ENCODE data around the gene FGFR3. TPM values are rescaled to one million over a fixed set of nuclear protein-coding genes. Genes with fewer than 3 reads are reported as not detected.

Gene FGFR3
- total RNA-seq, 4 donors from 2014 or later: 0.78 to 5.1 (median 1.6) TPM

DNA sequence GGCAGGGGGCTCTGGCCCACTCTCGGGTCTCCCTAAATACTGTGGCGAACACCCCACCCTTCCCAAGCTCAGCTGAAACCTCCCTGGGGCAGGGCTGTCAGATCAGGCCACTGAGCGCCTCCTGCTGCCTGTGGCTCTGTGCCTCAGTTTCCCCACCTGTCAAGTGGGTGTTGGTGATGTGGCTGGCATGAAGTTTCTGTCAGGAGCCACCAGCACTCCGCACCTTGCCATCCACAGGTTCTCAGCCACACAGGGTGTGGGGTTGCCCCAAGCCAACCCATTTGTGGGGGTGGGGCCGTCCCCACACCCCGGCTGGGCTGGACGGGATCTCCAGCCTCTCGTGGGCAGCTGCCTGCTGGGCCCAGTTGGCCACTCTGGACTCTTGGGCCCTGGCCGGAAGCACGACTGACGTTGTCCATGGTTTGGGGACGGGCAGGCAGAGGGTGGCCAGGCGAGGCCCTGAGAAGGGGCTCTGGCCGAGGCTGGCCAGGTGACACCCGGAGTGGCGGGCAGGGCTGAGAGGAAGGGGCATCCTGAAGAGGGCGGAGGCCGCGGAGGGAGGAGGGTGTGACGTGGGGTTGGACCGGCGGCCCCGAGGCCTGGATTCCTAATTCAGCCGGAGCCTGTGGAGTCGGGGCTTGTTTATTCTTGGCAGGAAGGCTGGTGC is 5.5 kb upstream of the FGFR3 start:
- 63 to 73% methylated on average over 24 of the region's 25 CpGs for WGBS, 2 donors
- no peaks in the 10 kb centered on the region for H3K27me3 ChIP-seq
- no peak overlapping the region for H3K4me3 ChIP-seq (replicated peaks in 1 of 3)
- peaks cover 0 to 15% of the 10 kb centered on the region in 2 donors for H3K4me1 ChIP-seq
- TF ChIP-seq POLR2A (IDR thresholded peaks at IDR 0.05): no peak
- H3K27ac ChIP-seq: no peak overlapping the region
- intact Hi-C loops (cut with DNase I): no loop called here
- no peaks in the 10 kb centered on the region for H3K36me3 ChIP-seq
- DNase-seq: no peak
- H3K9me3 ChIP-seq: no peaks in the 10 kb centered on the region

DNA sequence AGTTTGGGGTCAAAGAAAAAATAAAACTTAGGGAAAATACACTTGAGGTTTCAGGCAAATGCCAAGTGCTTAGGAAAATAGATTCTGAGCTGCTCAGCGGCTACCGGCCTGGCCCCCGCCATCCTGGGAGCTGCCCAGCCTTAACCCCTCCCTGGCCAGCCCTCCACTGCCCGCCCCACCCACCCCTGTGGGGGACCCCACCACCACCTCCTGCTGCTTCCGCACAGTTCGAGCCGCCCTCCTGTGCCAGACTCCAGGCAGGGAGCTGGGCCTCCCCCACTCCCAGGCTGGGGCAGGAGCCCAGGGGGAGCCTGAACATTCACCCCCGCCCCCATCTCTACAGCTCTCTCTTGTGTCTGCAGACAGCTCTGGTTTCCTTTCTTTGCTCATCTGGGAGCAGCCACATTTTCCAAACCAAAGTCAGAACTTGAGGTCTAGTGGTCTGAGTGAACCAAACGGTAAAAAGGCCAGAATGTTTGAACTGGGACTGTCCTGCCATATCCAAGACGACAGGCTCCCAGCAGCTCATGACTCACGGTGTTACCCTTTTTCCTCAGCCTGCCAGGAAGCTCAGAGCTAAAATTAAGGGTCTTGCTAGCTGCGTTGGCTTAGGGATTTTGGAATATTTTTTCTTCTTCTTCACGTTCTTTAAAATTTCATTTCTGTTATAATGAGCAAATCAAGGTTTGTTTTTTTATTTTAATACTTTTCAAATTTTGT is 4.7 kb upstream of the FGFR3 start:
- Histone ChIP-seq H3K27ac (no peak overlapping the region), H3K4me3 (replicated peaks in 1 of 3) (no peak overlapping the region), H3K4me1 (peaks cover 0 to 15% of the 10 kb centered on the region in 2 donors), H3K27me3 (no peaks in the 10 kb centered on the region), H3K36me3 (no peaks in the 10 kb centered on the region), H3K9me3 (no peaks in the 10 kb centered on the region)
- no peak for TF ChIP-seq POLR2A (IDR thresholded peaks at IDR 0.05)
- TF ChIP-seq, protein P1, sequence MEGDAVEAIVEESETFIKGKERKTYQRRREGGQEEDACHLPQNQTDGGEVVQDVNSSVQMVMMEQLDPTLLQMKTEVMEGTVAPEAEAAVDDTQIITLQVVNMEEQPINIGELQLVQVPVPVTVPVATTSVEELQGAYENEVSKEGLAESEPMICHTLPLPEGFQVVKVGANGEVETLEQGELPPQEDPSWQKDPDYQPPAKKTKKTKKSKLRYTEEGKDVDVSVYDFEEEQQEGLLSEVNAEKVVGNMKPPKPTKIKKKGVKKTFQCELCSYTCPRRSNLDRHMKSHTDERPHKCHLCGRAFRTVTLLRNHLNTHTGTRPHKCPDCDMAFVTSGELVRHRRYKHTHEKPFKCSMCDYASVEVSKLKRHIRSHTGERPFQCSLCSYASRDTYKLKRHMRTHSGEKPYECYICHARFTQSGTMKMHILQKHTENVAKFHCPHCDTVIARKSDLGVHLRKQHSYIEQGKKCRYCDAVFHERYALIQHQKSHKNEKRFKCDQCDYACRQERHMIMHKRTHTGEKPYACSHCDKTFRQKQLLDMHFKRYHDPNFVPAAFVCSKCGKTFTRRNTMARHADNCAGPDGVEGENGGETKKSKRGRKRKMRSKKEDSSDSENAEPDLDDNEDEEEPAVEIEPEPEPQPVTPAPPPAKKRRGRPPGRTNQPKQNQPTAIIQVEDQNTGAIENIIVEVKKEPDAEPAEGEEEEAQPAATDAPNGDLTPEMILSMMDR (IDR thresholded peaks at IDR 0.05): no peak
- WGBS, 2 donors: 63 to 75% methylated on average over 13 of the region's 13 CpGs
- no peak for DNase-seq
- intact Hi-C loops (cut with DNase I): no loop called here

DNA sequence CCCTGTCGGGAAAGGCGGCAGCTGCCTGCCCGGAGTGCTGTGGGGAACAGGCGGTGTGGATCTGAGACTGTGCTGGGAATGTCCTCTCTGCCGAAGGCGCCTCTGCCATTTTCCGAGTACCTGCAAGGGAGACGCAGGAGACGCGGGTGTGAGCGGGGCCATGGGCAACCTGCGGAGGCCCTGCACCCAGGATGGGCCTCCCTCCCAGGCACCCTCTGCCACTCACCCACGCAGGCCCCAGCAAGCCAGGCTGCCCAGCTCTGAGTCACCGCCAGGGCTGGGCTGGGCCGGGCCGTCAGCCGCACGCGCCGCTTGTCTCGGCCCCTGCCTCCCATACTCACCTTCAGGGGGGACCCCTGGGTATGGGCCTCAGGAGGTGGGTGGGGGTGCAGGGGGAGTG is 3.5 kb upstream of the FGFR3 start:
- 89 to 91% methylated on average over 3 to 7 of the region's 21 CpGs for WGBS, 2 donors
- H3K4me1 ChIP-seq: peaks cover 6 to 12% of the 10 kb centered on the region in 2 donors
- TF ChIP-seq, protein P1 (IDR thresholded peaks at IDR 0.05): no peak
- TF ChIP-seq POLR2A (IDR thresholded peaks at IDR 0.05): no peak
- no peaks in the 10 kb centered on the region for H3K9me3 ChIP-seq
- H3K27ac ChIP-seq: no peak overlapping the region
- no peak overlapping the region for H3K4me3 ChIP-seq (replicated peaks in 1 of 3)
- no peak for DNase-seq
- no peaks in the 10 kb centered on the region for H3K27me3 ChIP-seq
- intact Hi-C loops (cut with DNase I): no loop called here
- no peaks in the 10 kb centered on the region for H3K36me3 ChIP-seq

DNA sequence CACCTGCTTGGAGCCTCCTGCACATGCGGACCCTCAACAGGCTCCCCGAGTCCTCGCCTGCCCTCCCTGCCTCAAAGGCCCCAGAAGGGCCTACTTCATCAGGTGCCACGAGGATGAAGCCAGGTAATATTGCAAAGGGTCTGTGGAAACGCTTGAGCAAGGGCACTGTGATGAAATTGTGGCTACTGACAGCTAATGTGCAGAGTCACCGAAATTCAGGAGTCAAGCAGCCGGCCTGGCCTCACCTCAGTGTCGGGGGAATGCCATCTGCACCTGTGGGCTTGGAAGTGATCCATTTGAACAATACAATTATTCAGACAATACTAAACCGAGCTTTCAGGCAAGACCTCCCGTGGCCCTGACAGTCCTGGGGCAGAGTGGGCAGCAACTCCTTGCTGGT is 3.1 kb upstream of the FGFR3 start:
- 84 to 90% methylated on average over 10 of the region's 10 CpGs for WGBS, 2 donors
- no peaks in the 10 kb centered on the region for H3K9me3 ChIP-seq
- intact Hi-C loops (cut with DNase I): no loop called here

DNA sequence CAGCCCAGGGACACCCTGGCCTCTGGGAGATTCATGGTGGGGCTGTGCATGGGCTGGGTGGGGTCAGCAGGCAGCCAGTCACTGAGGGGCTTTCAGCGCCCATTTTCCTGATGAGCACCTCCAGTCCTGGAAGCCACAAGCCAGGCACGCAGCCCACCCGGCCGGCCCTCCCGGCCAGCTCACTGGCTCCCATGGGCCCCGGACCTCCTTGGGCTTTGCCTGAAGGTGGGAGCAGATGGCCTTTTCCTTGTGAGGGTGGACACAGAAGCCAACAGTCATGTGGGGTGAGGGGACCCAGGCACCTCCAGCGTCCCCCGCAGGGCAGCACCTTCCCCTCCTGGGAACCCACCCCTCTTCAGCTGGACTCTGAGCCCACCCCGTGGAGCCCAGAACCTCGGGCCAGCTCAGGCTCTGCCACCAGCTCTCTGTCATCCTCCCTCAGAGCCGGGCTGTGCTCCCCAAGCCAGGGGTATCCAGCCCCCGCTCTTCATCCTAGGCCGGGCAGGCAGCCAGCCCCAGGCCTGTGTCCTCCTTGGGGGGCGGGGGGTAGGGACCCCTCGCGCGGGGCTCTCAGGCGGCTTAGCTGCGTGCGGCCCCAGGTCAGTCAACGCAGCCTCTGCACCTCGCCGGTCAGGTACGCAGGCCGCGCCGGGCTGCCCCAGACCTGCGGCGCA is 798 bp upstream of the FGFR3 start:
- 45 to 61% methylated on average over 11 to 22 of the region's 29 CpGs for WGBS, 2 donors
- no peak for TF ChIP-seq POLR2A (IDR thresholded peaks at IDR 0.05)
- TF ChIP-seq, protein P1 (IDR thresholded peaks at IDR 0.05): no peak
- no peak overlapping the region for H3K27ac ChIP-seq
- H3K4me1 ChIP-seq: peaks cover 11 to 20% of the 10 kb centered on the region in 2 donors
- H3K4me3 ChIP-seq (replicated peaks in 1 of 3): no peak overlapping the region
- DNase-seq: no peak
- H3K9me3 ChIP-seq: no peaks in the 10 kb centered on the region
- H3K36me3 ChIP-seq: no peaks in the 10 kb centered on the region
- H3K27me3 ChIP-seq: peaks cover 5% of the 10 kb centered on the region
- intact Hi-C loops (cut with DNase I): no loop called here

More for the DNA sequence above, 3.1 kb upstream of the FGFR3 start:
- TF ChIP-seq, protein P1 (IDR thresholded peaks at IDR 0.05): no peak
- TF ChIP-seq POLR2A (IDR thresholded peaks at IDR 0.05): no peak
- Histone ChIP-seq H3K27ac (no peak overlapping the region), H3K36me3 (no peaks in the 10 kb centered on the region), H3K4me3 (replicated peaks in 1 of 3) (no peak overlapping the region), H3K27me3 (peaks cover under 1% of the 10 kb centered on the region), H3K4me1 (peaks cover 6 to 12% of the 10 kb centered on the region in 2 donors)
- DNase-seq: no peak

Data from thyroid gland (tissue), 4 donors.